Activated T-cell treated with anti-CD3 and anti-CD28 coated beads, Interleukin-2, amount 50 U/mL, for 4 hours (primary cell): ENCODE measurements around the gene RNF123. TPM values are rescaled to one million over a fixed set of nuclear protein-coding genes. Genes with fewer than 3 reads are reported as not detected.
"Not testable (repeated sequence)": the region's sequence is repeated elsewhere in the genome, so short reads cannot be mapped to it uniquely, and the experiment has no call there.

Experiments used
- ATAC-seq, 2 donors: fragments of 200-7000 bp; cut with Tn5 transposase; one replicate each; pipeline ENCODE4 v1.10.0; 2021
- DNase-seq: peaks from one replicate; pipeline ENCODE4 v3.0.0-alpha.2; 2020
- H3K27me3 Mint-ChIP-seq: one replicate; pipeline ENCODE4 v1.8.0; 2021; ENCODE audit warnings: low read depth, mixed read lengths
- H3K36me3 Mint-ChIP-seq: one replicate; pipeline ENCODE4 v1.8.0; 2022; ENCODE audit warnings: mixed read lengths; ENCODE audit not compliant: insufficient read depth
- H3K4me1 Mint-ChIP-seq: one replicate; pipeline ENCODE4 v1.8.0; 2021; ENCODE audit warnings: low read depth, mixed read lengths
- H3K4me3 Mint-ChIP-seq: one replicate; pipeline ENCODE4 v1.8.0; 2021; ENCODE audit warnings: mild to moderate bottlenecking, moderate library complexity, mixed read lengths
- H3K9me3 Mint-ChIP-seq: one replicate; pipeline ENCODE4 v1.8.0; 2021; ENCODE audit warnings: mixed read lengths
- total RNA-seq, 3 donors: library from RNA; stranded (reverse); gene quantifications; one replicate each; pipeline ENCODE4 v1.2.1, GENCODE V29; 2021

The RNF123 gene
- total RNA-seq, 3 donors from 2014 or later, result 34.0 to 41.4 (median 35.4) TPM

GRCh38 chr3:49738067-49738713 is 48.8 kb downstream of the RNF123 start:
- peaks cover 22% of the 10 kb centered on the region for H3K36me3 Mint-ChIP-seq
- H3K9me3 Mint-ChIP-seq, result no peaks in the 10 kb centered on the region
- H3K4me1 Mint-ChIP-seq, result peaks cover 6% of the 10 kb centered on the region
- H3K27me3 Mint-ChIP-seq, result no peaks in the 10 kb centered on the region
- no peak for DNase-seq
- H3K4me3 Mint-ChIP-seq, result no peak overlapping the region
- ATAC-seq, result no peak

DNA sequence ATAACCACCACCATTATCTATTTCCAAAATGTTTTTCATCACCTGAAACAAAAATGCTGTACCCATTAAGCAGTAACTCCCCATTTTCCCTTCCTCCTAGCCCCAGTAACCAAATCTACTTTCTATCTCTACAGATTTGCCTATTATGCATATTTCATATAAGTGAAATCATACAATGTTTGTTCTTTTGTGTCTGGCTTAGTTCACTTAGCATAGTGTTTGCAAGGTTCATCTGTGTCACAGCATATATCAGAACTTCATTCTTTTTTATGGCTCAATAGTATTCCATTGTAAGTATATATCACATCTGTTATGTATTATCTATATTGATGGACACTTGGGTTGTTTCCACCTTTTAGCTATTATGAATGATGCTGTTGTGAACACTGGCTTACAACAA is 51.1 kb downstream of the RNF123 start:
- DNase-seq (no peak), ATAC-seq (no peak)
- H3K36me3 Mint-ChIP-seq, result peaks cover 23% of the 10 kb centered on the region
- no peaks in the 10 kb centered on the region for H3K27me3 Mint-ChIP-seq
- H3K4me1 Mint-ChIP-seq, result peaks cover 9% of the 10 kb centered on the region
- H3K4me3 Mint-ChIP-seq, result no peak overlapping the region
- H3K9me3 Mint-ChIP-seq, result no peaks in the 10 kb centered on the region

- Mint-ChIP-seq H3K36me3 (peaks cover 13% of the 10 kb centered on the region), H3K9me3 (no peaks in the 10 kb centered on the region), H3K4me1 (peaks cover 2% of the 10 kb centered on the region), H3K4me3 (no peak overlapping the region), H3K27me3 (no peaks in the 10 kb centered on the region)
- DNase-seq (no peak), ATAC-seq (no peak)
These were observed 56.6 kb downstream of the RNF123 start for GRCh38 chr3:49745986-49746385.

- no peaks in the 10 kb centered on the region for H3K9me3 Mint-ChIP-seq
- H3K4me3 Mint-ChIP-seq, result no peak overlapping the region
- peaks cover 2% of the 10 kb centered on the region for H3K4me1 Mint-ChIP-seq
- H3K36me3 Mint-ChIP-seq, result peaks cover 13% of the 10 kb centered on the region
- DNase-seq, result no peak
- ATAC-seq, result no peak
- no peaks in the 10 kb centered on the region for H3K27me3 Mint-ChIP-seq
These were observed 58.6 kb downstream of the RNF123 start for GRCh38 chr3:49747792-49748480.

GRCh38 chr3:49748874-49749273 is 59.5 kb downstream of the RNF123 start:
- not testable (repeated sequence) for H3K4me3 Mint-ChIP-seq, DNase-seq, ATAC-seq, H3K27me3 Mint-ChIP-seq, H3K9me3 Mint-ChIP-seq, H3K4me1 Mint-ChIP-seq
- peaks cover 16% of the 10 kb centered on the region for H3K36me3 Mint-ChIP-seq

GRCh38 chr3:49750056-49750455 is 60.7 kb downstream of the RNF123 start:
- DNase-seq (no peak), ATAC-seq (no peak)
- H3K36me3 Mint-ChIP-seq, result peaks cover 11% of the 10 kb centered on the region
- H3K9me3 Mint-ChIP-seq, result no peaks in the 10 kb centered on the region
- H3K27me3 Mint-ChIP-seq, result no peaks in the 10 kb centered on the region
- H3K4me3 Mint-ChIP-seq, result no peak overlapping the region
- peaks cover 14% of the 10 kb centered on the region for H3K4me1 Mint-ChIP-seq

DNA sequence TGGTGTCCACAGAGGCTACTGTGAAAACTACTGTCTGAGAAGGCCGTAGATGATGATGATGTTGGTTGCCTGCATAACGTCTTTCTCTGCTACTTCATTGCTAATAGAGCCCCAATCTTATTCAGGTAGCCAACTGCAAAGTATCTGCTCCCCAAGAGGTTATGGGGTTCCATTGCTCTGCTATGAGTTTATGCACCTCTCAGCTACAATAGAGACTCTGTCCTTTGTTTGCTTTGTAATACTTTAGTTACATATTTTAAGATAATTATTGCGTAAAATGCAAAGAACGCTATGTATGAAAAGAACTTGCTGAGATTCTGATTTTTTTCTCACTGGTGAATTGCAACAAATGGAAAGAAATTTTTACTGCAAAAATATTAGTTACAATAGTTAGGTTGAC is 62.1 kb downstream of the RNF123 start:
- Mint-ChIP-seq H3K9me3 (no peaks in the 10 kb centered on the region), H3K4me1 (peaks cover 23% of the 10 kb centered on the region), H3K27me3 (no peaks in the 10 kb centered on the region), H3K4me3 (no peak overlapping the region), H3K36me3 (peaks cover 10% of the 10 kb centered on the region)
- DNase-seq (no peak), ATAC-seq (no peak)

GRCh38 chr3:49754536-49754935 is 65.2 kb downstream of the RNF123 start:
- no peak overlapping the region for H3K4me3 Mint-ChIP-seq
- H3K4me1 Mint-ChIP-seq, result peaks cover 35% of the 10 kb centered on the region
- no peaks in the 10 kb centered on the region for H3K9me3 Mint-ChIP-seq
- no peak for ATAC-seq
- H3K27me3 Mint-ChIP-seq, result no peaks in the 10 kb centered on the region
- no peak for DNase-seq
- H3K36me3 Mint-ChIP-seq, result peaks cover 5% of the 10 kb centered on the region

DNA sequence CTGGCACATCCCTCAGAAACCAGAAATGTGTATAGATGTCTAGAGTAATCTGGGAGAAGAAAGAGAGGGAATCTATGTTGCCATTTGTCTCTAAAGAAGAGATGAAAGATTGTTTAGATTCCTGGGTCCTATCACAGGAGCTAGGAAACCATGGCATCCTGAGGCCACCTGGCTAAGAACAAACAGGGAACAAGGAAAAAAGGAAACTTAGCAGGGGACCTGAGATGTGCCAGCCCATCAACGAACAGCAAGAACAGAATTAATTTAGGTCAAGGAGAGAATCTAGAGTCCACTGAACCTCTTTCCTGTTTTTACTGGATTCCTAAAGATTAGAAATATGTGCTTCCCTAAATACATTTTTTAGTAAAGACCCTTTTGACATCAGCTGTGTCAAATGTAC is 66.7 kb downstream of the RNF123 start:
- Mint-ChIP-seq H3K9me3 (no peaks in the 10 kb centered on the region), H3K36me3 (peaks cover 5% of the 10 kb centered on the region), H3K4me3 (no peak overlapping the region), H3K27me3 (no peaks in the 10 kb centered on the region), H3K4me1 (peaks cover 39% of the 10 kb centered on the region)
- ATAC-seq (no peak), DNase-seq (no peak)

GRCh38 chr3:49757197-49757596 is 67.8 kb downstream of the RNF123 start:
- peaks cover 5% of the 10 kb centered on the region for H3K36me3 Mint-ChIP-seq
- H3K9me3 Mint-ChIP-seq, result no peaks in the 10 kb centered on the region
- no peak overlapping the region for H3K4me3 Mint-ChIP-seq
- peaks cover 39% of the 10 kb centered on the region for H3K4me1 Mint-ChIP-seq
- no peaks in the 10 kb centered on the region for H3K27me3 Mint-ChIP-seq
- ATAC-seq (no peak), DNase-seq (no peak)

GRCh38 chr3:49759226-49759625 is 69.9 kb downstream of the RNF123 start:
- DNase-seq, result no peak
- Mint-ChIP-seq H3K4me1 (peaks cover 29% of the 10 kb centered on the region), H3K27me3 (no peaks in the 10 kb centered on the region), H3K4me3 (no peak overlapping the region), H3K9me3 (no peaks in the 10 kb centered on the region), H3K36me3 (peaks cover 3% of the 10 kb centered on the region)
- ATAC-seq, result no peak

GRCh38 chr3:49761661-49762060 is 72.3 kb downstream of the RNF123 start:
- peaks cover 21% of the 10 kb centered on the region for H3K4me1 Mint-ChIP-seq

DNA sequence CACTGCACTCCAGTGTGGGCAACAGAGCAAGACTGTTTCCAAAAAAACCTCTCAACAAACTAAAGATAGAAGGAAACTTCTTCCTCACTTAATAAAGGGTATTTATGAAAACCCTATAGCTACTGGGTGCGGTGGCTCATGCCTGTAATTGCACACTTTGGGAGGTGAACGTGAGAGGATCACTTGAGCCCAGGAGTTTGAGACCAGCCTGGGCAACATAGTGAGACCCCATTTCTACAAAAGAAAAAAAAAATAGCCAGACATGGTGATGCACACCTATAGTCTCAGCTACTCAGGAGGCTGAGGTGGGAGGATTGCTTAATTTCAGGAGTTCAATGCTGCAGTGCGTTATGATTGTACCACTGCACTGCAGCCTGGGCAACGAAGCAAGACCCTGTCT is 74.6 kb downstream of the RNF123 start:
- Mint-ChIP-seq H3K36me3 (peaks cover 5% of the 10 kb centered on the region), H3K27me3 (no peaks in the 10 kb centered on the region), H3K4me3 (no peak overlapping the region), H3K9me3 (no peaks in the 10 kb centered on the region), H3K4me1 (peaks cover 16% of the 10 kb centered on the region)
- DNase-seq, result no peak
- ATAC-seq, result no peak

More at GRCh38 chr3:49761661-49762060, 72.3 kb downstream of the RNF123 start:
- H3K36me3 Mint-ChIP-seq, result peaks cover 5% of the 10 kb centered on the region
- H3K4me3 Mint-ChIP-seq, result no peak overlapping the region
- no peaks in the 10 kb centered on the region for H3K27me3 Mint-ChIP-seq
- ATAC-seq (no peak), DNase-seq (no peak)
- H3K9me3 Mint-ChIP-seq, result no peaks in the 10 kb centered on the region

- H3K4me1 Mint-ChIP-seq, result peaks cover 25% of the 10 kb centered on the region
- H3K4me3 Mint-ChIP-seq, result no peak overlapping the region
- DNase-seq (no peak), ATAC-seq (no peak)
- no peaks in the 10 kb centered on the region for H3K9me3 Mint-ChIP-seq
- H3K36me3 Mint-ChIP-seq, result peaks cover 9% of the 10 kb centered on the region
- no peaks in the 10 kb centered on the region for H3K27me3 Mint-ChIP-seq
These were observed 80.0 kb downstream of the RNF123 start for GRCh38 chr3:49769286-49769915.

DNA sequence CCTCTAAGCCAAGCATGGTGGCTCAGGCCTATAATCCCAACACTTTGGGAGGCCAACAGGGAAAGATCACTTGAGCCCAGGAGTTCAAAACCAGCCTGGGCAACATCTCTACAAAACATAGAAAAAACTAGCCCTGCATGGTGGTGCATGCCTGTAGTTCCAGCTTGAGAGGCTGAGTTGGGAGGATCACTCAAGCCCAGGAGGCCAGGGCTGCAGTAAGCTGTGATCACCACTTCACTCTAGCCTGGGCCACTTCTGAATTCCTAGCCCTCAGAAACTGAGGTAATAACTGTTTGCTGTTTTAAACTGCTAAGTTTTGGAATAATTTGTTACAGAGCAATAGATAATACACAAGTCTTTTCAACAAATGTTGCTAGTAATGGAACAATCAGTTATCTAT is 80.6 kb downstream of the RNF123 start:
- Mint-ChIP-seq H3K4me1 (peaks cover 25% of the 10 kb centered on the region), H3K4me3 (no peak overlapping the region), H3K9me3 (no peaks in the 10 kb centered on the region), H3K36me3 (peaks cover 6% of the 10 kb centered on the region), H3K27me3 (no peaks in the 10 kb centered on the region)
- DNase-seq, result no peak
- no peak for ATAC-seq
